A549 treated with ZK216348 at 1 μM for 4 hours (cell line): ENCODE measurements around the gene CHST12. TPM values are rescaled to one million over a fixed set of nuclear protein-coding genes. Genes with fewer than 3 reads are reported as not detected.

Experiments
- total RNA-seq: library from RNA; stranded (reverse); fragments of 200-300 nt; extraction: Qiagen RNA extraction; gene quantifications from 5 replicates; pipeline ENCODE4 v1.2.3, GENCODE V29; 2022; ENCODE audit warnings: low read depth

The CHST12 gene
- total RNA-seq: 6.2 to 15.7 TPM (median 13.9 TPM) in 5 replicates

GRCh38 chr7:2403014-2403717, at the start of gene CHST12:
Gene CHST12 (plus strand): TSS chr7:2403611. CDS start chr7:2432640, 29,029 bp downstream.

GRCh38 chr7:2354186-2354938, 49.0 kb upstream of the CHST12 start, which contains the start of gene EIF3B:
Gene EIF3B (plus strand): TSS chr7:2354827. CDS start chr7:2354922, 95 bp downstream.

GRCh38 chr7:2476298-2476697, 72.9 kb downstream of the CHST12 start, which contains the start of gene GRIFIN:
Gene GRIFIN (minus strand): TSS chr7:2476398. CDS start chr7:2476383, 15 bp downstream.

Other genes with a start within 250 kb of the CHST12 start
- gene MAD1L1, start 170.7 kb upstream of the CHST12 start, total RNA-seq: 10.4 to 27.2 TPM (median 24.0 TPM) in 5 replicates
- 48.3 to 61.1 TPM (median 52.8 TPM) in 5 replicates for gene MRM2, start 161.4 kb upstream of the CHST12 start, total RNA-seq
- 88.1 to 116 TPM (median 105 TPM) in 5 replicates for gene NUDT1, start 161.4 kb upstream of the CHST12 start, total RNA-seq
- 61.0 to 101 TPM (median 87.3 TPM) in 5 replicates for gene SNX8, start 89.2 kb upstream of the CHST12 start, total RNA-seq
- 223 to 260 TPM (median 250 TPM) in 5 replicates for gene EIF3B, start 48.8 kb upstream of the CHST12 start, total RNA-seq
- gene GRIFIN, start 72.8 kb downstream of the CHST12 start, total RNA-seq: not detected in 5 replicates
- 7.5 to 20.1 TPM (median 17.2 TPM) in 5 replicates for gene LFNG, start 116.2 kb downstream of the CHST12 start, total RNA-seq
- 14.2 to 41.5 TPM (median 36.1 TPM) in 5 replicates for gene BRAT1, start 151.9 kb downstream of the CHST12 start, total RNA-seq
- 7.6 to 14.0 TPM (median 13.9 TPM) in 5 replicates for gene IQCE, start 155.4 kb downstream of the CHST12 start, total RNA-seq
- gene TTYH3, start 228.4 kb downstream of the CHST12 start, total RNA-seq: 27.0 to 63.8 TPM (median 57.9 TPM) in 5 replicates